AG10803 (cell line): ENCODE data around the gene TNPO3.

ENCODE experiments used
- DNase-seq: peaks from one replicate; pipeline ENCODE4 v3.0.0; 2010; ENCODE audit warnings: low read depth
- H3K4me3 ChIP-seq: 2 replicates; pipeline ENCODE4 v1.5.1; 2011; ENCODE audit warnings: mild to moderate bottlenecking, low read length, control low read depth
- CTCF ChIP-seq: conservative IDR thresholded peaks from 2 replicates; pipeline ENCODE4 v1.5.1; 2011; ENCODE audit warnings: mild to moderate bottlenecking, low read length, control low read depth, inconsistent platforms

TNPO3 gene

GRCh38 chr7:128919881-128920799 is 134.8 kb downstream of the TNPO3 start:
- no peak for DNase-seq
- no peak for TF ChIP-seq CTCF
- no peak overlapping the region for H3K4me3 ChIP-seq

GRCh38 chr7:128919241-128919640 is 135.7 kb downstream of the TNPO3 start:
- TF ChIP-seq CTCF, result no peak
- no peak overlapping the region for H3K4me3 ChIP-seq
- DNase-seq, result no peak

- DNase-seq, result no peak
- no peak overlapping the region for H3K4me3 ChIP-seq
- TF ChIP-seq CTCF, result no peak
Measured at GRCh38 chr7:128918016-128918665, 136.8 kb downstream of the TNPO3 start.

GRCh38 chr7:128917122-128917521 is 137.8 kb downstream of the TNPO3 start:
- no peak overlapping the region for H3K4me3 ChIP-seq
- TF ChIP-seq CTCF, result no peak
- DNase-seq, result no peak

GRCh38 chr7:128916643-128916915 is 138.3 kb downstream of the TNPO3 start:
- no peak for DNase-seq
- no peak for TF ChIP-seq CTCF
- H3K4me3 ChIP-seq, result no peak overlapping the region

GRCh38 chr7:128915841-128916642 is 138.9 kb downstream of the TNPO3 start:
- no peak for TF ChIP-seq CTCF
- no peak for DNase-seq
- no peak overlapping the region for H3K4me3 ChIP-seq
